ENCODE data around the gene BTF3. TPM values are rescaled to one million over a fixed set of nuclear protein-coding genes. Genes with fewer than 3 reads are reported as not detected.

The BTF3 gene
- total and polyA plus RNA-seq, 2 of the 13 experiments (the other 11 are each of a cell fraction or from before 2014, with no cell fraction given): 557 to 698 TPM

- no peak for TF ChIP-seq ZMAT5 (CRISPR knock-in tag; IDR thresholded peaks at IDR 0.05; ENCODE audit: borderline replicate concordance, low read depth)
- no peak for TF ChIP-seq SMAD1 (CRISPR knock-in tag; IDR thresholded peaks at IDR 0.05; ENCODE audit: borderline replicate concordance, low read depth)
- TF ChIP-seq KDM1A (CRISPR knock-in tag; IDR thresholded peaks at IDR 0.05): no peak
- peak; percentile 89 for TF ChIP-seq SPEN (CRISPR knock-in tag; IDR thresholded peaks at IDR 0.05; ENCODE audit: low read depth)
- TF ChIP-seq ZNF17 (CRISPR knock-in tag; IDR thresholded peaks at IDR 0.05): 0 out of 2 replicates have a peak, but pooled peaks have one; percentile 62
- TF ChIP-seq BCLAF1 (IDR thresholded peaks at IDR 0.05): no peak
- no peak for TF ChIP-seq PPARG (CRISPR knock-in tag; conservative IDR thresholded peaks at IDR 0.05)
- TF ChIP-seq ETV5 (CRISPR knock-in tag; IDR thresholded peaks at IDR 0.05; ENCODE audit: borderline replicate concordance): peak; percentile 80
- TF ChIP-seq SUZ12 (IDR thresholded peaks at IDR 0.05; ENCODE audit: low read depth, low read length): no peak
- peak; percentile 83 for TF ChIP-seq ZBTB7B (CRISPR knock-in tag; IDR thresholded peaks at IDR 0.05)
- TF ChIP-seq ZBTB8A (CRISPR knock-in tag; IDR thresholded peaks at IDR 0.05; ENCODE audit: borderline replicate concordance, low read depth): no peak
- no peak for TF ChIP-seq ZNF615 (CRISPR knock-in tag; IDR thresholded peaks at IDR 0.05; ENCODE audit: borderline replicate concordance)
- peak; percentile 90; the same call in 1 of the 2 replicates for TF ChIP-seq ZNF34 (CRISPR knock-in tag; IDR thresholded peaks at IDR 0.05; ENCODE audit: borderline replicate concordance)
- TF ChIP-seq PBX2 (CRISPR knock-in tag; IDR thresholded peaks at IDR 0.05): no peak
- TF ChIP-seq PHB2 (IDR thresholded peaks at IDR 0.05; ENCODE audit: partially characterized antibody): no peak
- TF ChIP-seq KDM5A (IDR thresholded peaks at IDR 0.05; ENCODE audit: borderline replicate concordance, low read length): peak; percentile 87
- peak; percentile 98 for TF ChIP-seq ZNF883 (CRISPR knock-in tag; IDR thresholded peaks at IDR 0.05; ENCODE audit: not compliant biosample characterization)
- peak; percentile 15; the same call in 1 of the 2 replicates for TF ChIP-seq ISL2 (CRISPR knock-in tag; IDR thresholded peaks at IDR 0.05)
- TF ChIP-seq SALL2 (CRISPR knock-in tag; IDR thresholded peaks at IDR 0.05): peak; percentile 75
- no peak for TF ChIP-seq ZNF207 (IDR thresholded peaks at IDR 0.05; ENCODE audit: borderline replicate concordance)
- peak; percentile 37 for TF ChIP-seq HNRNPK (IDR thresholded peaks at IDR 0.05; ENCODE audit: low read depth, low read length, poor library complexity, severe bottlenecking)
- TF ChIP-seq, protein P1, sequence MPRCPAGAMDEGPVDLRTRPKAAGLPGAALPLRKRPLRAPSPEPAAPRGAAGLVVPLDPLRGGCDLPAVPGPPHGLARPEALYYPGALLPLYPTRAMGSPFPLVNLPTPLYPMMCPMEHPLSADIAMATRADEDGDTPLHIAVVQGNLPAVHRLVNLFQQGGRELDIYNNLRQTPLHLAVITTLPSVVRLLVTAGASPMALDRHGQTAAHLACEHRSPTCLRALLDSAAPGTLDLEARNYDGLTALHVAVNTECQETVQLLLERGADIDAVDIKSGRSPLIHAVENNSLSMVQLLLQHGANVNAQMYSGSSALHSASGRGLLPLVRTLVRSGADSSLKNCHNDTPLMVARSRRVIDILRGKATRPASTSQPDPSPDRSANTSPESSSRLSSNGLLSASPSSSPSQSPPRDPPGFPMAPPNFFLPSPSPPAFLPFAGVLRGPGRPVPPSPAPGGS (CRISPR knock-in tag; IDR thresholded peaks at IDR 0.05): peak; percentile 87
- TF ChIP-seq KLF9 (CRISPR knock-in tag; IDR thresholded peaks at IDR 0.05; ENCODE audit: low read depth): no peak
Observed at GRCh38 chr5:73498057-73498992, at the start of gene BTF3 (continued).
